ENCODE results near the gene SORCS2. TPM values are rescaled to one million over a fixed set of nuclear protein-coding genes. Genes with fewer than 3 reads are reported as not detected.

SORCS2 gene
- total and polyA plus RNA-seq, 2 of the 8 experiments (the other 6 are each of a cell fraction or from before 2014, with no cell fraction given): 0.36 to 1.8 TPM

- TF ChIP-seq CBX8 (IDR thresholded peaks at IDR 0.05; ENCODE audit: borderline replicate concordance, low read depth, low read length): no peak
These were observed 203.3 kb downstream of the SORCS2 start (continued) for GRCh38 chr4:7395645-7396044.
